H54 (cell line): Measurements from ENCODE around the gene C9orf57.
A peak's percentile ranks its signal among the peaks of the same experiment; 100 is the strongest.
"Not testable (repeated sequence)": the region's sequence is repeated elsewhere in the genome, so short reads cannot be mapped to it uniquely, and the experiment has no call there.

Experiments
- DNase-seq: peaks from one replicate; pipeline ENCODE4 v3.0.0; 2011; ENCODE audit warnings: low spot score, mixed read lengths; ENCODE audit not compliant: insufficient read length
- FAIRE-seq: peaks from 3 replicates; lab custom pipeline; 2011; peaks lifted over from hg19 to GRCh38; lab: Jason Lieb, UNC
- POLR2A ChIP-seq: IDR thresholded peaks from 2 replicates; pipeline ENCODE4 v1.6.1; 2011; ENCODE audit warnings: low read depth, mild to moderate bottlenecking, low read length

Gene C9orf57, protein sequence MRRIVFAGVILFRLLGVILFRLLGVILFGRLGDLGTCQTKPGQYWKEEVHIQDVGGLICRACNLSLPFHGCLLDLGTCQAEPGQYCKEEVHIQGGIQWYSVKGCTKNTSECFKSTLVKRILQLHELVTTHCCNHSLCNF

GRCh38 chr9:72060513-72060912, at the start of gene C9orf57:
TSS of gene C9orf57 (minus strand) at chr9:72060613. CDS start at chr9:72059331, 1,282 bp downstream.
- FAIRE-seq = no peak
- no peak for TF ChIP-seq POLR2A
- DNase-seq = no peak

- no peak for TF ChIP-seq POLR2A
- DNase-seq (no peak), FAIRE-seq (no peak)
These were observed 42.1 kb upstream of the C9orf57 start for GRCh38 chr9:72102520-72102919.

DNA sequence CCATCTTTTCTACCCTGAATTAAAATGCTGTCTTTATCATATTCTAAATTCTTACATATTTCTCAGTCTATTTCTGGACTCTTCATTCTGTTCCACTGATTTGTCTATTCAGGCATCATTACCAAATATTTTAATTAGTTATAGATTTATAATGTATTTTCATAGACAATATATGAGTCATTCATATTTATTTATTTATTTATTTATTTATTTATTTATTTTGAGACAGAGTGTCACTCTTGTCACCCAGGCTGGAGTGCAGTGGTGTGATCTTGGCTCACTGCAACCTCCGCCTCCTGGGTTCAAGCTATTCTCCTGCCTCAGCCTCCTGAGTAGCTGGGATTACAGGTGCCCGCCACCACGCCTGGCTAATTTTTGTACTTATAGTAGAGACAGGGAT, 35.1 kb upstream of the C9orf57 start:
- not testable (repeated sequence) for DNase-seq, FAIRE-seq

- DNase-seq (no peak), FAIRE-seq (no peak)
- TF ChIP-seq POLR2A = no peak
These were observed 32.4 kb upstream of the C9orf57 start for GRCh38 chr9:72092820-72093219.

DNA sequence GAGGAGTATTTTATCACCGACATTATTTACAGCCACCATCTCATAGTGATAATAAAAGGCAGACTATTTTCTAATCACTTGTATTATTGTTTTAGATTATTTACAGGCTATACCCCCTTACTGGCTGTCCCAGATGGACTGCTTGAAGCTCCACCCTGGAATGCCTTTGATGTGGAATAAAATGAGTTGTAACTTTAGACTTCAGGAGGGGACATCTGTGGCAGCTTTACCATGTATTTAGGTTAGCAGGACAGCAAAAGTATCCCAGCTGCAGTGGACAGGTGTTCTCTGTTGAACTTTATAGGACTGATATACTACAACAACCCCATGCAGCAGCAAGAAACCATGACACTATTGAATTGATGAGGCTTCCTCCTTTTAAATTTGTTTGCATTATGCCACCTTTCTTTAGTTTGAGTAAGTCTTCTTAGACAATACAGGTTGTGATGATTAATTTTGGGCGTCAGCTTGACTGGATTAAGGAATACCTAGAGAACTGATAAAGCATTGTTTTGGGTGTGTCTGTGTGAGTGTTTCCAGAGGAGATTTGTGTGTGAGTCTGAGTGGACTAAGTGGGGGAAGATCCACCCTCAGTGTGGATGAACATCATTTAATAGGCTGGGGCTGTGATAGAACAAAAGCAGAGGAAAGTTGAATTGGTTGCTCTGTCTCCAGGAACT, 29.2 kb upstream of the C9orf57 start:
- no peak for DNase-seq
- no peak for FAIRE-seq
- TF ChIP-seq POLR2A = no peak

DNA sequence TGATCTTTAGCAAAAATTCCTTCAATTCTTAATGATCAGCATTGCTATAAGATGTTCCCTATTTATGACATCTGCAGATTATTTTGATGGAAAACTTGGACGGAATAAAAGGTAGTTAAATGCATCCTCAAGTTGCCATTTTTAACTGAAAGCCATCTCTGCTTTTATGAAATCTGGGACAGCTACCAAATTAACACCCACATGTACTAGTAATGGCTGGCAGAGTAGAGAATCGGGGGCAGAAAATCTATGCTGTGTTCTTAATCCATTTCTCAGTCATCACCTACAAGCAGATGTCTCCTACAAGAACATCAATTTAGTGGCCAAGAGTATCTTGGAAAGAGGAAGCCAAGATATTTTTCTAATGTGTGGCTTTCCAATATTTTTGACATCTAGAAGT, 22.1 kb upstream of the C9orf57 start:
- DNase-seq = no peak
- no peak for TF ChIP-seq POLR2A
- peak; percentile 62 for FAIRE-seq

DNA sequence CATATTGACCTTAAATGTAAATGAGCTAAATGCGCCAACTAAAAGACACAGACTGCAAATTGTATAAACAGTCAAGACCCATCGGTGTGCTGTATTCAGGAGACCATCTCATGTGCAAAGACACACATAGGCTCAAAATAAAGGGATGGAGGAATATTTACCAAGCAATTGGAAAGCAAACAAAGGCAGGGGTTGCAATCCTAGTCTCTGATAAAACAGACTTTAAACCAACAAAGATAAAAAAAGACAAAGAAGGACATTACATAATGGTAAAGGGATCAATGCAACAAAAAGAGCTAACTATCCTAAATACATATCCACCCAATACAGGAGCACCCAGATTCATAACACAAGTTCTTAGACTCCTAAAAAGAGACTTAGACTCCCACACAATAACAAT, 14.3 kb upstream of the C9orf57 start:
- not testable (repeated sequence) for FAIRE-seq, DNase-seq

GRCh38 chr9:72065076-72065475, 4.7 kb upstream of the C9orf57 start:
- TF ChIP-seq POLR2A = no peak
- DNase-seq (no peak), FAIRE-seq (no peak)

DNA sequence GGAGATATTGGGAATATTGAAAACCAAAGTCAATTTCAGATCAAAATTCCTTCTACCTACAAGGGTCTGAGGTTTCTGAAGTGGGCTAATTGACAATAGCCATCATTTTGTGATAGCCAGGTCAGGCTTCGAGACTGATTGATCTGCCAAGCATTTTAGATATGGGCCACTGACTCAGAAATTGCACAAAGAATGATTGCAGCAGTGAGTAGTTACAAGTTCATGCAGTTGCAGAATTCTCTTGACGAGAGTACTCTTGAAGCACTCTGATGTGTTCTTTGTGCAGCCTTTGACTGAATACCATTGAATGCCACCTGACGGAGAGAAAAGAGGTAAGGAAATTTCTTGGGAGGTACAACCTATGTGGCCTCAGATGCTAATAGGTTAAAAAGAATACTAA, 8.3 kb downstream of the C9orf57 start:
- no peak for DNase-seq
- FAIRE-seq = no peak
- no peak for TF ChIP-seq POLR2A

- no peak for FAIRE-seq
- DNase-seq = no peak
- TF ChIP-seq POLR2A = no peak
These were observed 11.6 kb downstream of the C9orf57 start for GRCh38 chr9:72048850-72049249.

DNA sequence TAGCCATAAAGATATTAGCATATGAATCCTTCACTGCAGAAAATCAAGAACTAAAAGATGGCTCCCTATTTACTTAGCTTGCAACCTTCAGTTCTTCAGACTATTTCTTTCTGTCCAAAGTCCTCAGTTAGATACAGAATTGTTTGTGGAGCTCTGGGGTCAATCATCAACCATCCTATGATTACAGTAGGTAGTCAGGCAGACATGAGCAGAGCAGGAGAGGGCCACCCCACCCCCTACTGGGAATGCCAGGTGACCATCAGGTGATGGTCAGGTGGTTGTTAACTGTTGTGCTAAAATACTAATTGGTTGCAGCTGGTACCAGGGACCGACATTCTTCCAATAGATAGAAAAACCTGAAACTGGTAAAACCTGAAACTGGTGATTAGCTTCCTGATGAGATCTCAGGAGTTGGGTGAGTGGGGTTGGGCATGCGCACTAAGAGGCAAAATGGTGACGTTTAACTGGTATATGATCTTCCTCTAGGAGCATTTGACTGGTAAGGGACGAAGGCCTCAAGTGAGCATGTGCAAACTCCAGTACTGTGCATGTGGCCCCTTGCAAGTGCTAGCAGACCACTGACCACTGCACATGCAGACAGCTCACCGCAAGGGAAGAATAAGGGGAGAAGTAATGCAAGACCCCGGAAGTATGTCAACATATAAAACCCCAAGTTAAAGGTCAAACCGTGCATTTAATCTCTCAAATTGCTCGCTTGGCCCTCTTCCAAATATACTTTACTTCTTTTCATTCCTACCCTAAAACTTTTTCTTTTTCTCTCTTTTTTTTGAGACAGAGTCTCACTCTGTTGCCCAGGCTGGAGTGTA, 13.6 kb downstream of the C9orf57 start:
- no peak for FAIRE-seq
- DNase-seq = no peak

GRCh38 chr9:72044095-72044494, 16.3 kb downstream of the C9orf57 start:
- FAIRE-seq (no peak), DNase-seq (no peak)

More for the DNA sequence above, 13.6 kb downstream of the C9orf57 start:
- no peak for TF ChIP-seq POLR2A

DNA sequence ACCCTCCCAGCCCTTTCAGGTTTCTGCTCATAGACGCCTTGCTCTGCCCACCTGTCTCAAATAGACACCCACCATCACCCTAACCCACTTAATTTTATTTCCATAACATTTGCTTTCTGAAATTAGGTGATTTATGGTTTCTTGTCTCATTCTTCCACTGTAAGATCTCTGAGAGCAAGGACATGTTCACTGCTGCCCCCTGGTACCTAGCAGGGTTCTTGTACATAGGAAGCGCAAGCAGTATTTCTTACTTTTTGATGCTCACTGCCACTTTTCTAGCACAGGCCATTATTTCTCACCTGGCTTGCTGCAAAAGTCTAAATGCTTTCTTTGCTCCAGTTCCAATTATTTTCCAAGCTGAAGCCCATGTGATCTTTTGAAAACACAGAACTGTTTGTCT, 16.8 kb downstream of the C9orf57 start:
- TF ChIP-seq POLR2A = no peak
- FAIRE-seq = no peak

More at GRCh38 chr9:72044095-72044494, 16.3 kb downstream of the C9orf57 start:
- TF ChIP-seq POLR2A = no peak

GRCh38 chr9:72042928-72043327, 17.5 kb downstream of the C9orf57 start:
- DNase-seq (no peak), FAIRE-seq (no peak)
- TF ChIP-seq POLR2A = no peak

More for the DNA sequence above, 16.8 kb downstream of the C9orf57 start:
- DNase-seq = no peak
